ENCODE results near the gene MRPS22. TPM values are rescaled to one million over a fixed set of nuclear protein-coding genes. Genes with fewer than 3 reads are reported as not detected.

Gene MRPS22
- total and polyA plus RNA-seq, 2 of the 13 experiments (the other 11 are each of a cell fraction or from before 2014, with no cell fraction given) = 52.7 to 113 TPM

DNA sequence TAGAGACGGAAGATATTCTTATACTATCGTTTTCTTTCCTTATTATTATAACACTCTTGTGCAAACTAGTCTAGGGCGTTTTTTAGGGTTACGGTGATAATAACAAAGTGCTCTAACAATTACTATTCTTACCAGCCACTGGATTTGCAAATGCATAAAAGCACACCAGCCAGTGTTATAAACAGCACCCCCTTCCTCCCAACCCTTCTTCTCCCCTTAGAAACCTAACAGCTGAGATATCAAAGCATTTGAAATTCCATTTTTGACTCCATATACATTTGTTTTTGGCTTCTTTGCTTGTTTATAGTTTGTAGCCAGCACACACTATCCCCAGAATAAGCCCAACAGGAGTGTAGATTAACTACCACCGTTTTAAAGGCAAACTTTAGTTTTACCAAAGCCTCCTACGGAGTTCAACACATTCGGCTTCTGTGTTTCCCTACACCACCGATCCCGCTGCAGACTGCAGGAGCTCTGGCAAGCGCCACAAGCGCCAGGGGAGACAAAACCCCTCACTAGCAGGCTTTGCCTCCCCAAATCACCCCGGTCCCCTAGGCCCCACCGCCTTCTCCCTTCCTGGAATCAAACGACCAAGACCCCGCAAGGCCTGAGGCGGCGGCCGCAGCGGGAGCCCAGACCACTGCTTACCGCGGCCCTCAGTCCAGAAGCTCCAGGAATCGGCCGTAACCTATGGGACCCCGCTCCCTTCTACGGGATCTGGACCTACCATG, 45.2 kb downstream of the MRPS22 start (continued):
- TF ChIP-seq HNF4G (IDR thresholded peaks at IDR 0.05; ENCODE audit: borderline replicate concordance, low read depth, low read length) = no peak
- no peak; the same call in 1 of the 2 replicates for TF ChIP-seq HNF4G (CRISPR knock-in tag; IDR thresholded peaks at IDR 0.05; ENCODE audit: borderline replicate concordance, low read depth)
- no peak for TF ChIP-seq KLF12 (CRISPR knock-in tag; IDR thresholded peaks at IDR 0.05; ENCODE audit: borderline replicate concordance)
- no peak for TF ChIP-seq THYN1 (CRISPR knock-in tag; IDR thresholded peaks at IDR 0.05; ENCODE audit: borderline replicate concordance, low read depth)
- TF ChIP-seq, protein P1, sequence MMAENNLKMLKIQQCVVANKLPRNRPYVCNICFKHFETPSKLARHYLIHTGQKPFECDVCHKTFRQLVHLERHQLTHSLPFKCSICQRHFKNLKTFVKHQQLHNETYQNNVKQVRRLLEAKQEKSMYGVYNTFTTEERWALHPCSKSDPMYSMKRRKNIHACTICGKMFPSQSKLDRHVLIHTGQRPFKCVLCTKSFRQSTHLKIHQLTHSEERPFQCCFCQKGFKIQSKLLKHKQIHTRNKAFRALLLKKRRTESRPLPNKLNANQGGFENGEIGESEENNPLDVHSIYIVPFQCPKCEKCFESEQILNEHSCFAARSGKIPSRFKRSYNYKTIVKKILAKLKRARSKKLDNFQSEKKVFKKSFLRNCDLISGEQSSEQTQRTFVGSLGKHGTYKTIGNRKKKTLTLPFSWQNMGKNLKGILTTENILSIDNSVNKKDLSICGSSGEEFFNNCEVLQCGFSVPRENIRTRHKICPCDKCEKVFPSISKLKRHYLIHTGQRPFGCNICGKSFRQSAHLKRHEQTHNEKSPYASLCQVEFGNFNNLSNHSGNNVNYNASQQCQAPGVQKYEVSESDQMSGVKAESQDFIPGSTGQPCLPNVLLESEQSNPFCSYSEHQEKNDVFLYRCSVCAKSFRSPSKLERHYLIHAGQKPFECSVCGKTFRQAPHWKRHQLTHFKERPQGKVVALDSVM (CRISPR knock-in tag; IDR thresholded peaks at IDR 0.05) = no peak
- TF ChIP-seq ZNF616 (CRISPR knock-in tag; IDR thresholded peaks at IDR 0.05; ENCODE audit: low read depth) = no peak
- TF ChIP-seq ZNF446 (CRISPR knock-in tag; IDR thresholded peaks at IDR 0.05) = peak; percentile 55; the same call in 1 of the 2 replicates
- TF ChIP-seq NAIF1 (CRISPR knock-in tag; IDR thresholded peaks at IDR 0.05; ENCODE audit: borderline replicate concordance) = no peak
- TF ChIP-seq YEATS2 (CRISPR knock-in tag; IDR thresholded peaks at IDR 0.05; ENCODE audit: borderline replicate concordance) = no peak
- TF ChIP-seq, protein P2, sequence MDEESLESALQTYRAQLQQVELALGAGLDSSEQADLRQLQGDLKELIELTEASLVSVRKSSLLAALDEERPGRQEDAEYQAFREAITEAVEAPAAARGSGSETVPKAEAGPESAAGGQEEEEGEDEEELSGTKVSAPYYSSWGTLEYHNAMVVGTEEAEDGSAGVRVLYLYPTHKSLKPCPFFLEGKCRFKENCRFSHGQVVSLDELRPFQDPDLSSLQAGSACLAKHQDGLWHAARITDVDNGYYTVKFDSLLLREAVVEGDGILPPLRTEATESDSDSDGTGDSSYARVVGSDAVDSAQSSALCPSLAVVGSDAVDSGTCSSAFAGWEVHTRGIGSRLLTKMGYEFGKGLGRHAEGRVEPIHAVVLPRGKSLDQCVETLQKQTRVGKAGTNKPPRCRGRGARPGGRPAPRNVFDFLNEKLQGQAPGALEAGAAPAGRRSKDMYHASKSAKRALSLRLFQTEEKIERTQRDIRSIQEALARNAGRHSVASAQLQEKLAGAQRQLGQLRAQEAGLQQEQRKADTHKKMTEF (CRISPR knock-in tag; IDR thresholded peaks at IDR 0.05) = no peak; the same call in 1 of the 2 replicates
- TF ChIP-seq ZBTB38 (CRISPR knock-in tag; IDR thresholded peaks at IDR 0.05) = no peak
- TF ChIP-seq, protein P3, sequence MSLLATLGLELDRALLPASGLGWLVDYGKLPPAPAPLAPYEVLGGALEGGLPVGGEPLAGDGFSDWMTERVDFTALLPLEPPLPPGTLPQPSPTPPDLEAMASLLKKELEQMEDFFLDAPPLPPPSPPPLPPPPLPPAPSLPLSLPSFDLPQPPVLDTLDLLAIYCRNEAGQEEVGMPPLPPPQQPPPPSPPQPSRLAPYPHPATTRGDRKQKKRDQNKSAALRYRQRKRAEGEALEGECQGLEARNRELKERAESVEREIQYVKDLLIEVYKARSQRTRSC (CRISPR knock-in tag; IDR thresholded peaks at IDR 0.05; ENCODE audit: low read depth) = peak; percentile 31; the same call in 1 of the 2 replicates
- no peak for TF ChIP-seq ZSCAN22 (CRISPR knock-in tag; IDR thresholded peaks at IDR 0.05)
- peak; percentile 63 for TF ChIP-seq RAD21 (CRISPR knock-in tag; IDR thresholded peaks at IDR 0.05)
- TF ChIP-seq KDM5A (IDR thresholded peaks at IDR 0.05; ENCODE audit: borderline replicate concordance, low read length) = peak; percentile 92; the same call in 1 of the 2 replicates
- no peak for TF ChIP-seq ZFP82 (CRISPR knock-in tag; IDR thresholded peaks at IDR 0.05; ENCODE audit: borderline replicate concordance)
- TF ChIP-seq PHF5A (CRISPR knock-in tag; IDR thresholded peaks at IDR 0.05; ENCODE audit: low read depth, unreplicated experiment) = no peak
- TF ChIP-seq ZNF709 (CRISPR knock-in tag; IDR thresholded peaks at IDR 0.05) = no peak
- no peak for TF ChIP-seq SMARCE1 (IDR thresholded peaks at IDR 0.05; ENCODE audit: borderline replicate concordance)
- TF ChIP-seq ZEB1 (IDR thresholded peaks at IDR 0.05; ENCODE audit: insufficient replicate concordance, low read depth) = peak; percentile 23
- TF ChIP-seq JUN (CRISPR knock-in tag; IDR thresholded peaks at IDR 0.05) = no peak; the same call in 1 of the 2 replicates
- TF ChIP-seq, protein P4, sequence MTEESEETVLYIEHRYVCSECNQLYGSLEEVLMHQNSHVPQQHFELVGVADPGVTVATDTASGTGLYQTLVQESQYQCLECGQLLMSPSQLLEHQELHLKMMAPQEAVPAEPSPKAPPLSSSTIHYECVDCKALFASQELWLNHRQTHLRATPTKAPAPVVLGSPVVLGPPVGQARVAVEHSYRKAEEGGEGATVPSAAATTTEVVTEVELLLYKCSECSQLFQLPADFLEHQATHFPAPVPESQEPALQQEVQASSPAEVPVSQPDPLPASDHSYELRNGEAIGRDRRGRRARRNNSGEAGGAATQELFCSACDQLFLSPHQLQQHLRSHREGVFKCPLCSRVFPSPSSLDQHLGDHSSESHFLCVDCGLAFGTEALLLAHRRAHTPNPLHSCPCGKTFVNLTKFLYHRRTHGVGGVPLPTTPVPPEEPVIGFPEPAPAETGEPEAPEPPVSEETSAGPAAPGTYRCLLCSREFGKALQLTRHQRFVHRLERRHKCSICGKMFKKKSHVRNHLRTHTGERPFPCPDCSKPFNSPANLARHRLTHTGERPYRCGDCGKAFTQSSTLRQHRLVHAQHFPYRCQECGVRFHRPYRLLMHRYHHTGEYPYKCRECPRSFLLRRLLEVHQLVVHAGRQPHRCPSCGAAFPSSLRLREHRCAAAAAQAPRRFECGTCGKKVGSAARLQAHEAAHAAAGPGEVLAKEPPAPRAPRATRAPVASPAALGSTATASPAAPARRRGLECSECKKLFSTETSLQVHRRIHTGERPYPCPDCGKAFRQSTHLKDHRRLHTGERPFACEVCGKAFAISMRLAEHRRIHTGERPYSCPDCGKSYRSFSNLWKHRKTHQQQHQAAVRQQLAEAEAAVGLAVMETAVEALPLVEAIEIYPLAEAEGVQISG (CRISPR knock-in tag; IDR thresholded peaks at IDR 0.05) = no peak
- TF ChIP-seq ETV6 (CRISPR knock-in tag; conservative IDR thresholded peaks at IDR 0.05) = no peak
- no peak for TF ChIP-seq MYC (CRISPR knock-in tag; IDR thresholded peaks at IDR 0.05; ENCODE audit: borderline replicate concordance)

Measured in HepG2 (cell line).